ENCODE results near the gene SMPD4.
"Not testable (repeated sequence)": the region's sequence is repeated elsewhere in the genome, so short reads cannot be mapped to it uniquely, and the experiment has no call there.

DNA sequence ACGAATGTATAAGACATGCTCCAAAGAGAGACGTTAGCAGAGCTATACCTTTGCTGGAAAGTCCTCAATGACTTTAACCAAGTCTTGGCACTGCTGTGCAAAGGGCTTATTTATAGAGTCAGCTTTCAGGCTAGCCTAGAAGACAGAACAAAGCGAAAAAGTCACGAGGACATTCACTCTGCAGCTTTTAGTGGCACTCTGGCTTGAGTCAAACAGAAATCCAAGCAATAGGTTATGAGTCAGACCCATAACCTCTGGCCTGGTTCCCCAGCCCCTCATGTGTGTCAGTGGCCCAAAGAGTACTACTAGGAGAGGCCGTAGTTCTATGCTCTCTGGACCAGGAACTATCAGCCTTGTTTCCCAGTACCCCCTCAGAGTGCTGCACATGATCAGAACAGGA lies 6.5 kb downstream of the SMPD4 start:
- not testable (repeated sequence) for TF ChIP-seq POLR2AphosphoS5 (IDR thresholded peaks at IDR 0.05; ENCODE audit: low read depth, low read length); YY1 (IDR thresholded peaks at IDR 0.05; ENCODE audit: extremely low read depth, insufficient replicate concordance, low read depth, low read length); SRF (IDR thresholded peaks at IDR 0.05; ENCODE audit: low read depth); EZH2 (IDR thresholded peaks at IDR 0.05)
- TF ChIP-seq, protein P1, sequence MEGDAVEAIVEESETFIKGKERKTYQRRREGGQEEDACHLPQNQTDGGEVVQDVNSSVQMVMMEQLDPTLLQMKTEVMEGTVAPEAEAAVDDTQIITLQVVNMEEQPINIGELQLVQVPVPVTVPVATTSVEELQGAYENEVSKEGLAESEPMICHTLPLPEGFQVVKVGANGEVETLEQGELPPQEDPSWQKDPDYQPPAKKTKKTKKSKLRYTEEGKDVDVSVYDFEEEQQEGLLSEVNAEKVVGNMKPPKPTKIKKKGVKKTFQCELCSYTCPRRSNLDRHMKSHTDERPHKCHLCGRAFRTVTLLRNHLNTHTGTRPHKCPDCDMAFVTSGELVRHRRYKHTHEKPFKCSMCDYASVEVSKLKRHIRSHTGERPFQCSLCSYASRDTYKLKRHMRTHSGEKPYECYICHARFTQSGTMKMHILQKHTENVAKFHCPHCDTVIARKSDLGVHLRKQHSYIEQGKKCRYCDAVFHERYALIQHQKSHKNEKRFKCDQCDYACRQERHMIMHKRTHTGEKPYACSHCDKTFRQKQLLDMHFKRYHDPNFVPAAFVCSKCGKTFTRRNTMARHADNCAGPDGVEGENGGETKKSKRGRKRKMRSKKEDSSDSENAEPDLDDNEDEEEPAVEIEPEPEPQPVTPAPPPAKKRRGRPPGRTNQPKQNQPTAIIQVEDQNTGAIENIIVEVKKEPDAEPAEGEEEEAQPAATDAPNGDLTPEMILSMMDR (IDR thresholded peaks at IDR 0.05 in 2 of 3, conservative IDR thresholded peaks at IDR 0.05 in 1 of 3; ENCODE audit: borderline replicate concordance in 1 of 3, insufficient read depth in 1 of 3, low read depth in 2 of 3, low read length in 2 of 3): not testable (repeated sequence)
